Hematopoietic multipotent progenitor cell treated with erythropoietin and hydrocortisone succinate and interleukin-3 and kit ligand, for 15 days (in vitro differentiated cells): ENCODE results near the gene MRS2.
A peak's percentile ranks its signal among the peaks of the same experiment; 100 is the strongest.
"Not testable (repeated sequence)": the region's sequence is repeated elsewhere in the genome, so short reads cannot be mapped to it uniquely, and the experiment has no call there.

Experiments used
- DNase-seq: peaks from one replicate; pipeline ENCODE4 v3.0.0-alpha.2; 2015; ENCODE audit warnings: low spot score

MRS2 gene

DNA sequence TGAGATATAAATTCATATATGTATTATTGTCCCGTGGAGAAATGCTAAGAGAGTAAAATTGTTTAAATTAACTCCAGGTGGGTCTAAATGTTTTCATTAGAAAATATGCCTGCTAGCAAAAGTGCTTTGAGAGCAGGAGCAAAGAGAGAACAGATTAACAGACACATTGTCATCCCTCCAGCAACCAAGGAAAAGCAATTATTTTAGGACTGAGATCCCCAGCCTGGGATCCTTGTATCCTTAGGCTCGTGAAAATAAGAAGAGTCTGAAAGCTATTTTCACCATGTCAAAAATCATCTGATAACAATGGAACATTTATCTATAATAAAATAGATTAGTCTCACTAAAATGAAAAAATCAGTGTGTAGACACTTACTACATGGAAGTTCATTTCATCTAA lies 11.5 kb upstream of the MRS2 start:
- DNase-seq, result no peak

DNA sequence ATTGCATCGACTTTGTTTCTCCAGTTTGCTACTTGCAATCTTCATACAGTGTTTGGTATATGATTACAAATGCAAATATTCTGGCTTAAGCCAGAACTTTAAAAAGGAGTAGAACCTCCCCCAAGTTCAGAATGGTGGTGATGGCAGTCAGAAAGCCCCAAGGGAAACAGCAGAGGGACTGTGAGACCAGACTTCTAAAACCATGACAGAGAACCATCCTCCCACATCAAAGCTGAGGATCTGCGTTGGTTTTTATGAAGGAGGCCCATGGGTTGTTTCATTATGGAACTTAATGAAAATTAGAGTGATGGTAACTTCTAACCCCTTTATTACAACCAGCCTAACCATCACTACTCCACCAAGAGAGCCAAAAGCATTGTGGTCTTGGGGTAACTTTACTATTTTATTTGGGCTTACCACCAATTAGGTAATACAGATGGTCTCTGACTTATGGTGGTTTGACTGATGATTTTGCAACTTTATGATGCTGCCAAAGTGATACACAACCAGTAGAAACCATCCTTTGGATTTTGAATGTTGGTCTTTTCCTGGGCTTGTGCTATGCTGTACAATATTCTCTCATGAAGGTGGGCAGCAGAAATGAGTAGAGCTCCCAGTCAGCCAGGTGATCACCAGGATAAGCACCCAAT lies 10.9 kb upstream of the MRS2 start:
- no peak for DNase-seq

DNA sequence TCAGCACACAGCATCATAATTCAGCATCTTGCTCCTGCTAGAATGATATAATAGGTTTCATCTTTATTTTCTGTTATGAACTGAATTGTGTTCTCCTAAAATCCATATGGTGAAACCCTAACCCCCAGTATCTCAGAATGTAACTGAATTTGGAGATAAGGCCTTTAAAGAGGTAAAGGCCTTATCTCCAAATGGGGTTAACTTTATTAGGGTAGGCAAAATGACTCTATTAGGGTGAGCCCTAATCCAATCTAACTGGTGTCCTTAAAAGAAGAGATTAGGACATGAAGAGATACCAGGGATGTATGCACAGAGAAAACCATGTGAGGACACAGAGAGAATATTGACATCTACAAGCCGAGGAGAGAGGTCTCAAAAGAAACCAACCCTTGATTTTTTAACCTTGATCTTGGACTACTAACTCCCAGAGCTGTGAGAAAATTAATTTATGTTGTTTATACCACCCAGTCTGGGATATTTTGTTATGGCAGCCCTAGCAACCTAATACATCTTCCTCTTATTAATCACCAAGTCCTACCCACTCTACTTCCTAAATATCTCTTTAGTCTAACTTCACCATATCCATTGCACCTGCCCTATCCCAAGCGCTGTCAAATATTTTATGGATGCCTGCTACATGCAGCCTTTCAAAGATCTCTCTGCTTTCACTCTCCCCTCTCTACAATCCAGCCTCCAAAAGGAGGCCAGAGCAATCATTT lies 8.5 kb upstream of the MRS2 start:
- no peak for DNase-seq

DNA sequence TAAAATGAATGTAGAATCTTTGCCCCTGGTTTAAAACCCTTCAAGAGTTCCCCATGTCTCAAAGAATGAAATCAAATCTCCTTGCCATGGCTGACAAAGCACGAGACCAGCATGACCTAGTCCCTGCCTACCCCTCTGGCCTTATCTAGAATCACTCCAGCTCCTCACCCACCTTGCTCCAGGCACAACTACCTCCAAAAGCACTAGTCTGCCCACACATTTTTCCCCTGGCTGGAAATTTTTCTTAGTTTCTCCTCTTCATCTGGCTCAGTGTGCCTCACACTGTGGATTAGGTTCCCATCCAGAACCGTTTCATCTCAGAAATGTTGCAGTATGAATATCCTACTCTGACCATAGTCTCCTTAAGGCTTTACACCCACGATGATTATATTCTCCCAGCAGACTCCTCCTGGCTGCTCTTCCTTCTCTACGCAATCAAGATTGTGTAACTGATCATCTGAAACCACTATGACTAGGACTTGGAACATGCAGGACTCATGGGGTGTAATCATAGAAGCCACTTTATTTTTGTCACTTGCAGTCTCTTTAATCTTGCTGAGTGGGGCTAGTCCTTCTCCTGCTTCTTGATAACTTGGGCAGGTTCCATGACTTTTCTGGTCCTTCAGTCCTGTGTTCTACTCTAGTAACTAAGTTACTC lies 7.8 kb upstream of the MRS2 start:
- no peak for DNase-seq

DNA sequence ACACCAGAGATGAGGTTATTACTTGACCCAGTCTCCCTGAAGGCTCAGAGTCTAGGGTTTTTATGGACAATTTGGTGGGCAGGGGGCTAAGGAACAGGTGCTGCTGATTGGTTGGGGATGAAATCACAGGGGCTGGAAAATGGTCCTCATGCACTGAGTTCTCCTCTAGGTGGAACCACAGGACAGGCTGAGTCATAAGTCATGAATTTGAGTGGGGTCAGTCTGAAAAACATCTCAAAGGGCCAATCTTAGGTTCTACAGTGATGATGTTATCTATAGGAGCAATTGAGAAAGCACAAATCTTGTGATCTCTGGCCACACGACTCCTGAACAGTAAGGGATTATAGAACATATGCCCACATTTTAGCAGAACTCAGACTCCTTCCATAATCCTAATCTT lies 5.9 kb upstream of the MRS2 start:
- no peak for DNase-seq

DNA sequence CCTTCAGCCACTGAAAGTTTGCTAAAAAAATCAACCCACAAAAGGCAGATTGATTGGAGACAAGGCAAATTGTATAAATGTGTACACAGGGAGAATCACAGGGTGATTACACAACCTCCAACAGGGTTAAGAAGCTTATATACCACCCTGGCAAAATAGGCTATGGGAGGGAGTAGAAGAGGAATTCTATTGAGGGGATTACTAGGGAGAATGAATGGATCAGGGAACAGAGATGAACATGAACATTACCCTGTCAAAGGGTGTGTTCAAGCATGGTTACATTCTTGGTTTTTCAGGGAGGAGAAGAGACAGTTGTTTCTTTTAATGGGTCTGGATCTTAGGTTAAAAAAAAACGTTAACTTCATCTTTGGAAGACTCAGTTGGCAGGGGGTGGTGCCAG lies 5.1 kb upstream of the MRS2 start:
- no peak for DNase-seq

DNA sequence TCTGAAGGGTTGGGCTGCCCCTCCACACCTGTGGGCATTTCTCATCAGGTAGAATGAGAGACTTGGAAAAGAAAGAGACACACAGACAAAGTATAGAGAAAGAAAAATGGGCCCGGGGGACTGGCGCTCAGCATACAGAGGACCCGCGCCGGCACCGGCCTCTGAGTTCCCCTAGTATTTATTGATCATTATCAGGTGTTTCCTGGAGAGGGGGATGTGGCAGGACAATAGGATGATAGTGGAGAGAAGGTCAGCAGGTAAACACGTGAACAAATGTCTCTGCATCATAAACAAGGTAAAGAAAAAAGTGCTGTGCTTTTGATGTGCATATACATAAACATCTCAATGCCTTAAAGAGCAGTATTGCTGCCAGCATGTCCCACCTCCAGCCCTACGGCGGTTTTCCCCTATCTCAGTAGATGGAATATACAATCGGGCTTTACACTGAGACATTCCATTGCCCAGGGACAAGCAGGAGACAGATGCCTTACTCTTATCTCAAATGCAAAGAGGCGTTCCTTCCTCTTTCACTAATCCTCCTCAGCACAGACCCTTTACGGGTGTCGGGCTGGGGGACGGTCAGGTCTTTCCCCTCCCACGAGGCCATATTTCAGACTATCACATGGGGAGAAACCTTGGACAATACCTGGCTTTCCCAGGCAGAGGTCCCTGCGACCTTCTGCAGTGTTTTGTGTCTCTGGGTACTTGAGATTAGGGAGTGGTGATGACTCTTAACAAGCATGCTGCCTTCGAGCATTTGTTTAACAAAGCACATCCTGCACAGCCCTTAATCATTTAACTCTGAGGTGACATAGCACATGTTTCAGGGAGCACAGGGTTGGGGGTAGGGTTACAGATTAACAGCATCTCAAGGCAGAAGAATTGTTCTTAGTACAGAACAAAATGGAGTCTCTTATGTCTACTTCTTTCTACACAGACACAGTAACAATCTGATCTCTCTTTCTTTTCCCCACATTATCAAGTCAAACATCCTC lies 2.4 kb upstream of the MRS2 start:
- DNase-seq, result not testable (repeated sequence)

DNA sequence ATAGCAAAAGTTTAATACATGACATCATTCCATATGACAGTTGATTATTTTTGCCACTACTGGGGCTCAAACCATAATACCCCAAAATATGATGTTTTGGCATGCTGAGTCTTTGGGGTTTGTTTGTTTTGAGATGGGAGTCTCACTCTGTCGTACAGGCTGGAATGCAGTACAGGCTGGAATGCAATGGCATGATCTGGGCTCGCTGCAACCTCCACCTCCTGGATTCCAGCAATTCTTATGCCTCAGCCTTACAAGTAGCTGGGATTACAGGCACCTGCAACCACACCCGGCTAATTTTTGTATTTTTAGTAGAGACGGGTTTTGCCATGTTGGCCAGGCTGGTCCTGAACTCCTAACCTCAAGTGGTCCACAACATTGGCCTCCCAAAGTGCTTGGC lies 1.3 kb upstream of the MRS2 start:
- DNase-seq, result no peak

DNA sequence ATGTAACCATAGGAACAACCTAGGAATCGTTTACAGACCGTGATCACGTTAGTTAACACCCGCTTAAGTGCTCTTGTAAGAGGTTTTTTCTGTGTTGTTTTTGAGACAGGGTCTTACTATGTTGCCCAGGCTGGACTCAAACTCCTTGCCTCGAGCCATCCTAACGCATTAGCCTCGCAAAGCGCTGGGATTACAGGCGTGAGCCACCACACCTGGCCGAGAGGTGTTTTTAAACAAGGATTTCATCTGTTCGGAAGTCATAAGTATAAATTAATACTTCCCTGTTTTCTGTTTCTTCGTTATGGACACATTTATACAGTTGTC lies 727 bp downstream of the MRS2 start:
- no peak for DNase-seq

DNA sequence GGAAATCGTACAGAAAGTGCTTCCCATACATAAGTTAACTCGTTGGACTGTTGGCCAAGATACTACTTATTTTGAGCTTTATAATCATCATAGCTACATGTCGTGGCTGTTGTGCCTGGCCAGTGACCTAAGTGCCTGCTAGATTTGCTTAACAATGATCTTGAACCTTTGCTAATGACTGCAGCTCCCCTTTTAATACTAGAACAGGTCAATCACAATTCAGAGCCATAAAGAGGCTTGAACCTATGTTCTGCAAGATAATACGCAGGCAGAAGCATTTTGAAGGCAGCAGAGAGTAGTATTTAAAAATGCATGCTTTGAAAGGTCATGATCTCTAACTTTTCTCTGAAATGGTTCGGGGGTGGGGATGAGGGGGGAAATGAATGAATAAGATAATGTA lies 2.5 kb downstream of the MRS2 start:
- DNase-seq, result no peak

DNA sequence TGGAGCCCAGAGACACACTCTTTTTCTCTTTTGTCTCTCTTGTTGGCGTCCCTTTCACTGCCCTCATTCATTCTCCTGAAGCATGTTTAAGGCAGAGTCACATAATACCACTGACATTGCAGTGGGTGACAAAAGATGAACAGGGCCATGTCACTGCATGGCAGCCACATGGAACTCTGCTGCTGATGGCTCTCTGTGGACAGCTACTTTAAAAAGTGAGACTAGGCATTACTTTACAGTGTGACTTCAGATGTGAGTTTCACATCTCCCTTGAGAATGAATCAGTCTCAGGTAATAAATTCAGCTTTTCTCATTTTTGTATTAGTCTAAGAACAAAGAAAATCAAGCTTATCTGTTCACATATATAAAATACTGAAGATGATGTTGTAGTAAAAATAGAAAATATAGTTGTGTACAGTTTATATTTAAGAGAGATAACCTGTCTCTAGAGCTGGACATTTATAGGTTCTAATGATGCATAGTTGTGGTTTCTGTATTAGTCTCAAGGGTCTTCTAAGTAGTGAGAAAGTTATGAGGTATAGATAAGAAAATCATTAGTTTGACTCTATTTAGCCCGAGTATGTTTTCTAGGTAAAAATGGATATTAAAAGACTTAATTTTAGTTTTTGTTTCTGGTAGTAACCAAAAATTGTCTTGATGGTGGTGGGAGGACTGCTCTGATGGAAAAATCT lies 6.1 kb downstream of the MRS2 start:
- no peak for DNase-seq

DNA sequence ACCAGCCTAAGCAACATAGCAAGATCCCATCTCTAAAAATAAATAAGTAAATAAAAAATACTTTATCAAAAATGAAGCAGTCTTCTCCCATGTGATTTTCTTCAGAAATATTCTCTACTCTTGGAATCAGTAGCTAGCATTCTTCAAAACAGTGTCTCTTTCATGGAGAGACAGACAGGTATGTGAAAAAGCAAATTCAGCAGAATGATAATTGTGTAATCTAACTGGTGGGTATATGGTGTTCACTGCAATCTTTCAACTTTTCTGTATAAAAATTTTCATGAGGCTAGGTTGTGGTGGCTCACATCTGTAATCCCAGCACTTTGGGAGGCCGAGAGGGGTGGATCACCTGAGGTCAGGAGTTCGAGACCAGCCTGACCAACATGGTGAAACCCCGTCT lies 7.9 kb downstream of the MRS2 start:
- no peak for DNase-seq

DNA sequence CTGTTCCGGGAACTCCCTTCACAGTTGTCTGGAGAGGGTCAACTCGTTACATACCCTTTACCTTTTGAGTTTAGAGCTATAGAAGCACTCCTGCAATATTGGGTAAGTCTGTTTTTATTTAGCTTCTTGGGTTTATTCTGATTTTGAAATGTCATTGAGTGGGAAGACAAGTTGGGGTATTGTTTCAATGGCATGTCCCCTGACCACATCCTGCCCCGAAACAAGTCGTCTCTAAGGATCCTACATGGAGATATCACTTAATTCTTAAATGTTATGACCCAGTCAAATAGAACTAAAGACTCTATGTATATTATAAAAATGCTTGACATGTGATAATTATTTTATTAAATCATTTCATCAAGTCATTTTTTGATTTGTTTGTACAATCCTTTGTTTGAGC lies 9.6 kb downstream of the MRS2 start:
- DNase-seq, result no peak

DNA sequence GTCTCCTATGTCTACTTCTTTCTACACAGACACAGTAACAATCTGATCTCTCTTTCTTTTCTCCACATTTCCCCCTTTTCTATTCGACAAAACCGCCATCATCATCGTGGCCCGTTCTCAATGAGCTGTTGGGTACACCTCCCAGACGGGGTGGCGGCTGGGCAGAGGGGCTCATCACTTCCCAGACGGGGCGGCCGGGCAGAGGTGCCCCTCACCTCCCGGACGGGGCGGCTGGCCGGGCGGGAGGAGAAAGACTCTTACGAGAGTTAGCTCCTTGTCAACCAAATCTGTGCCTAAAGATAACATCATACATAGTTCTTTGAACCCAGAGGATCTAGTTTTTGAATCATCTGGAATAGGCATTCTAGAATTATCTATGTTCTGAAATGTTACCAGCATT lies 11.8 kb downstream of the MRS2 start:
- DNase-seq, result not testable (repeated sequence)

DNA sequence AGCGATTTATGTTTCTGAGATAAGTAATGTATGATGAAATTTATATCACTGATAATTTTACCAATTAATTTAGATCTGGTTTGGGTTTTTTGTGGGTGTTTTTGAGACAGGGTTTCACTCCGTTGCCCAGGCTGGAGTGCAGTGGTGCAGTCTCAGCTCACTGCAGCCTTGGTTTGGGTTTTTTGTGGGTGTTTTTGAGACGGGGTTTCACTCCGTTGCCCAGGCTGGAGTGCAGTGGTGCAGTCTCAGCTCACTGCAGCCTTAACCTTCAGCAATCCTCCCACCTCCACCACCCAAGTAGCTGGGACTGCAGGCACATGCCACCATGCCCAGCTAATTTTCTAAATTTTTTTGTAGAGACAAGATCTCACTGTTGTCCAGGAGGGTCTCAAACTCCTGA lies 13.0 kb downstream of the MRS2 start:
- no peak for DNase-seq

DNA sequence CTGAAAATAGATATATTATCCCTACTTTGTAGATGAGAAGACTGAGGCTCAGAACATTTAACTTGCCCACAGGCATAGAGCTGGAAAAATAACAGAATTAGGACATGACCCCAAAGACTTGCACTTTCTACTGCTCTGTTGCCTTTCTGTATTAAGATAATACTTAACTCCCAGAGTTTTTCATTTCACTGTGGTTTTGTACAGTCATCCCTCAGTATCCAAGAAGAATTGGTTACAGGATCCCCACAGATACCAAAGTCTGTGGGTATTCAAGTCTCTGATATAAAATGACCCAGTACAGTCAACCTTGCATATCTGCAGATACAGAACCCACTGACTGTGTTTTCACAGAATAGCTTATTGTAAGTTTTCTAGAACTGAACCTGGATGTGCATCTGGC lies 16.8 kb downstream of the MRS2 start:
- no peak for DNase-seq

DNA sequence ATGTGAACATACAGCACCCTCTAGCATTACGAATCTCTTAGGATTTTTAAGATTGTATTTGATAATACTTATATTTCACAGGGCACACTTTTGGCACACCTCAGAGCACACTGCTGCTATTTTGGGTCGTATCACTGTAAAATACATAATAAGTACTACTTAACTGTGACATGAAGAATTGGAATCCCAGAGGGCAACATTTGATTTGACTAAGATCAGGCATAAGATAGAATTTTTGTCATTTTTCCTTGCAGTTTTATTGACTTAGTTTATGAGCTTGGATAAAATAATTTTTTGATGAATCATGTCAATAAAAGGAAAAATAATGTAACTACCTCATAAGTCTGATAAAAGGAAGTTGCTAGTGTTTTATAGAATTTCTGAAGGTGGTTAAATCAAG lies 22.4 kb downstream of the MRS2 start:
- DNase-seq, result no peak

DNA sequence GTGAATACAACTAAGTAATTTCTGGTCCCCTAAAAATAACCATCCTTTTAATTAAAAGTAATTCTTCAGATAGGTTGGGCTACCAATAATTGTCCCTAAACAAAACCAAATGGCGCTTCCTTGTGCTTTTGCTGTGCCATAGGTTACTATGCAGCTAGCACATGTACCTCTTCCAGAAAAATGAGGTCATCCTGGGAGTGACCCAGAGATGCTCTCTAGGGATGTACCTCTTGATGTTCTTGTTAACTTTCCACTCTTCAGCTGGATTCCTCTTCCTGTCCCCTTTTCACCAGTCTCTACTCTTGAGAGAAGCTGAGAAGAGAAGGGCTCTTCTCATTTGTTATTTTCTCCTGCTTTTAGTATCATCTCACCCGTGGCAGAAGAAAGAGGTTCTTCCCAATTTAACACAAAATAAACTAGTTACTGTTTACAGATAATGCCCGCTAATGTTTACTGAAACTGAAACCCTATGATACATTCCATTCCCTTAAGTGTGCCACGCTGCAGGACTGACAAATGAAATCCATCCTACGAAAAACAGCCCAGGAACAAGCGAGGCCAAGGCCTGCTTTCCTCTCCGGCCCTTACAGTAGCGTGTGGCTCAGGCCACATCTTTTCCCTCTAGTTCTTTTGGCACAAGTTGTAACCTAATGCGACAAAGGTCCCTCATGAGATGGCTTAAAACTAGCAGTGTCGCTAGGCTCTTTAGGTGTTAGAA lies 24.2 kb downstream of the MRS2 start:
- DNase-seq, result no peak

DNA sequence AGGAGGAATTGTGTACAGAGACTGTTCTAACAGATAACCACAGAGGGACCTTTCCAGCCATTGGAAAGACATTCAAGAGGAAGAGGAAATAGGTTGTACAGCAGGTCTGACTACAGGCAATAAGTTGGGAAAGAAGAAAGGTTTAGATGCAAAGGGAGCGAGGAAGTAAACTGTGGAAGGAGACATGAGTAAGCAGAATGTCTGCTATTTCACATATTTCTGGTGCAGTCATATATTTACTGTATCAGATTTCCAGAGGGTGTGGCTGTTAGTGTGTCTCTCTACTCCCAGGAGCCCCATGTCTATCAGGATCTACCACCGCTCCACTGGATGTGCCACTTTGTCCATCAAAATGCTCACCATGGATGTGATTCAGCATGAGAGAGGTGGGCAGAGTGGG lies 25.9 kb downstream of the MRS2 start:
- DNase-seq, result peak; percentile 23

DNA sequence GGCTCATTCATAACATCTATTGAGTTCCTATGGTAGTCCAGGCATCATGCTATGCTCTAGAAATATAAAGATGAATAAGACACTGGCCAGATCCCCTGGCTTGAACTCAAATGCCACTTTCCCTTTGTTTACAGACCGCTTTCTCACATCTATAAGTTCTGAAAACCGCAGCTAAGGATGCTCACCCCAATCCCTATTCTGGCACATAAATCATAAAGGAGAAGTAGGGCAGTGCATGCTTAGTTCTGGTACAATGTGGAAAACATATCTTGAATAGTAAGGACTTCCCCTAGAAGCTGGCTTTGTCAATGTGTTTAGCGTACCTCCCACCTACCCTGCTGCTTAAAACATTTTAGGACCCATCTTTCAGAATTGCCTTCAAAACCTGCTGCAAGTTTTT lies 26.4 kb downstream of the MRS2 start:
- DNase-seq, result no peak

DNA sequence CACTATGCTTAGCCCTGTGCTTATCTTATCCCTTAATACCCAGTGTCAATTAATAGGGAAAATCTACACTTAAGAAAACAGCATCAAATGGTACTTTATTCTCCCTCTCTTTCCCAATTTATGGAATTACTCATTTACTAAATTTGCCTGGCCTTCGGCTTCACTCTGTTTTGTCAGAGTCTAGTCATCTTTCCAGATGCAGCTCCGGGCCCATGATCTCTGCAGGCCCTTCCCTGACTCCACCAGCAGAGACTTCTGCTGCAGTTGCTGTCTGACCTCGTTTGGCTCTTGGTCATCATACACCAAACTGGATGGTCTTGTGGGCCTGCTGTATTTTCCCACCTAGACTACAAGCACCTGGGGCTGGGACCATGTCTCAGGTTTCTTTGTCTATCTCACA lies 27.4 kb downstream of the MRS2 start:
- no peak for DNase-seq
